Stimulated activated CD8-positive, alpha-beta memory T cell treated with anti-CD3 and anti-CD28 coated beads, Interleukin-12 subunit alpha, Interleukin-12 subunit beta, amount 100 ng/mL, for 24 hours (primary cell): Measurements from ENCODE around the gene GRIK3.

ENCODE experiments used
- DNase-seq: peaks from one replicate; pipeline ENCODE4 v3.0.0-alpha.2; 2020; ENCODE audit errors: extremely low read depth

Gene GRIK3

GRCh38 chr1:36765785-36766300 is 268.5 kb downstream of the GRIK3 start:
- no peak for DNase-seq

DNA sequence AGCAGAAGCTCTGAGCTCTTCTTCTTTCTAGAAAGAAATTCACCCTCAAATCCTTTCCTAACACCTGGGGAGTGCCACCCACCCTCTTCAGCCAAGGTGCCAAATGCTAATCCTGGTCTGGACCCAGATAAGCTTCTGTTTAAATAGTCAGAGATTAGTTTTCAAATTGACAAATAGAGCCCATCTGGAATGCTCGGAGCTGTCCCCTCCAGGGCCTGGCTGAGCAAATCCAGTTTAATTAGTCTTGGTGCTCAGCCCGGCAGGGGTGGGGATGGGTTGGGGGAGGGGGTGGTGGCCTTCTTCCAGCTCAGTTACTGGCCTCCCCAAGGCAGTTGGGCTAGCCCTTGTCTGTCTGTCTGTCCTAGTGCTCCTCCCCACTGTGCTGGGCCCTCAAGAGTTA is 269.5 kb downstream of the GRIK3 start:
- no peak for DNase-seq

DNA sequence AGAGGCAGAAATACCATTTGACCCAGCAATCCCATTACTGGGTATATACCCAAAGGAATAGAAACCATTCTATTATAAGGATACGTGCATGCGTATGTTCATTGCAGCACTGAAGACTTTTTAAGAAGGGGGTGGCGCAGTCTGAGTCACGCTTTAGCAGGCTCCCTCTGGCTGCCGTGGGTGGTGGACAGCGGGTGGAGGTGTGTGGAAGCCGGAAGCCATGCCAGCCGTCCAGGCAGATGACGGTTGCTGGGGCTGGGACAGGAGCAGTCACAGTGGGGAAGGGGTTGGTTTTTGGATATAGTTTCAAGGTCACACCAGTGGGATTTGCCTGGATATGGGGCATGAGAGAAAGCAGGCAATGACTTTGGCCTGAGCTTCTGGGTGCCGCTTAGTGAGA is 270.5 kb downstream of the GRIK3 start:
- DNase-seq: no peak

GRCh38 chr1:36762174-36762573 is 272.1 kb downstream of the GRIK3 start:
- no peak for DNase-seq

- DNase-seq: no peak
Measured at GRCh38 chr1:36761113-36761512, 273.2 kb downstream of the GRIK3 start.

- no peak for DNase-seq
Measured at GRCh38 chr1:36760081-36760480, 274.2 kb downstream of the GRIK3 start.

DNA sequence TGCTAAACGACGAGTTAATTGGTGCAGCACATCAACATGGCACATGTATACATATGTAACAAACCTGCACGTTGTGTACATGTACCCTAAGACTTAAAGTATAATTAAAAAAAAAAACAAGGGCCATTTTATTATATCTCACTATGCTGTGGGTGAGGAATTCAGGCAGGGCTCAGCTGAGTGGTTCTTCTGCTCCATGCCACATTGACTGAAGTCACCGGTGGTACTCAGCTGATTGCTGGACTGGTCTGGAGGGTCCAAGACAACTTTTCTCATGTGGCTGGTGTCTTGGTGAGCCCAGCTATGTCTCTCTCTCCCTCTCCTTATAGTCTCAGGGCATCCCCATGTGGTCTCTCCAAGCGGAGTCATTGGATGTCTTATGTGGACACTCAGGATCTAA is 275.0 kb downstream of the GRIK3 start:
- no peak for DNase-seq

- no peak for DNase-seq
Measured at GRCh38 chr1:36755303-36756230, 278.7 kb downstream of the GRIK3 start.

- DNase-seq: no peak
Measured at GRCh38 chr1:36754366-36754765, 279.9 kb downstream of the GRIK3 start.

DNA sequence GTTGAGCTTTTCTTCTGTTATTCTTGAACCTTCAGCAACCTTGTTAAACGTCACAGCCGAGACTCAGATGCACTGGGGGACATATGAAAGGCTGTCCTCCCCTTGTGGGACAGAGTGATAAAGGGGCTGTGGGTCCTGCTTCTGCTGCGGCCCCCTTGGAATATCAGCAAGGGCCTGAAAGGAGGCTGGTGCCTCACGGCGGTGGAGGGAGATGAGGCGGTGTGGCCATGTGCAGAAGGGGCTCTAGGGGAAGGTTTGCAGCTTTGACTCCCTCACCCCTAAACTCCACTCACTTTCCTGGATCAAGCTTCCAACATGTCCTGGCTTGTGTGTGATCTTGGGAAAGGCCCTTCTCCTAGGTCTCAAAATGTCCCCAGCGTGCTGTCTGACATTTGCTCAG is 280.9 kb downstream of the GRIK3 start:
- no peak for DNase-seq

DNA sequence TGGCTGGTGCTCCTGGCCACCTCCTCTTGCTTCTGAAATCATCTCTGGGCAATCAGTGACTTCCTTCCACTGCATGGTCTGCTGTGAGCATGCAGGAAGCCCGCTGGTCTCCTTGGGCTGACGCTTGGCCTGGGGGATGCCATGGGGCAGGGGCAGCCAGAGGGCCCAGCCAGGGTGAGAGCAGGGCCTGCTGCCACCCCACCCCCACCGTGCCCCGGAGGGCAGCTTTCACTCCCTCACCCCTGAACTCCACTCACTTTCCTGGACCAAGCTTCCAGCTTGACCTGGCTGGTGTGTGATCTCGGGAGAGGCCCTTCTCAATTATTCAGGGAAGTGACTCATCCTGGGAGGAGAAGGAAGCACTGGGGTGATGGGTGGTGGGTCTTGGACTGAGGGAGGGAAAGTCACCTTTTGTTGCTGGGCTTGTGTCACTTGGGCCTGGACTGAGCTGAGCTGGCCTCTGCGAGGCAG is 281.4 kb downstream of the GRIK3 start:
- no peak for DNase-seq

GRCh38 chr1:36752431-36752830 is 281.9 kb downstream of the GRIK3 start:
- no peak for DNase-seq

- no peak for DNase-seq
Measured at GRCh38 chr1:36751525-36751924, 282.8 kb downstream of the GRIK3 start.

DNA sequence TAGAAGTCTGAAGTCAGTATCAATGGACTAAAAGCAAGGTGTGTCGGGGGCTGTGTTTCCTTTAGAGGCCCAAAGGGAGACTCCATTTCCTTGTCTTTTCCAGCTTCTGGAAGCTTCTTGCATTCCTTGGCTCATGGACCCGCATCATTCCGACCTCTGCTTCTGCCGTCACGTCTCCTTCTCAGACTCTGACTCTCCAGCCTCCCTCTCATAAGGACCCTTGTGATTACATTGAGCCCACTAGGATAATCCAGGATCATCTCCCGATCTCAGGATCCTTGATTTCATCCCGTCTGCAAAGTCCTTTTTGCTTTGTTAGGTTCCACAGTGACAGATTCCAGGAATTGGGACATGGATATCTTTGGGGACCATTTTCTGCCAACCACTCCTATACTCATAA is 285.8 kb downstream of the GRIK3 start:
- DNase-seq: no peak
